ENCODE measurements around the gene UBXN7.
"Not testable (repeated sequence)": the region's sequence is repeated elsewhere in the genome, so short reads cannot be mapped to it uniquely, and the experiment has no call there.

Gene UBXN7

GRCh38 chr3:196348698-196349097, 83.5 kb downstream of the UBXN7 start:
- TF ChIP-seq TSHZ2 (CRISPR knock-in tag; IDR thresholded peaks at IDR 0.05): no peak
- no peak for TF ChIP-seq PATZ1 (CRISPR knock-in tag; IDR thresholded peaks at IDR 0.05; ENCODE audit: borderline replicate concordance)
- TF ChIP-seq ZNF565 (CRISPR knock-in tag; conservative IDR thresholded peaks at IDR 0.05; ENCODE audit: low read depth): no peak
- TF ChIP-seq ZC3H10 (CRISPR knock-in tag; IDR thresholded peaks at IDR 0.05): no peak
- no peak for TF ChIP-seq RARB (CRISPR knock-in tag; IDR thresholded peaks at IDR 0.05)
- TF ChIP-seq ZNF8 (CRISPR knock-in tag; IDR thresholded peaks at IDR 0.05): no peak
- TF ChIP-seq BACH2 (CRISPR knock-in tag; IDR thresholded peaks at IDR 0.05; ENCODE audit: borderline replicate concordance): no peak
- no peak for TF ChIP-seq SNAI2 (CRISPR knock-in tag; IDR thresholded peaks at IDR 0.05)
- no peak for TF ChIP-seq GLIS3 (CRISPR knock-in tag; IDR thresholded peaks at IDR 0.05)
- no peak for TF ChIP-seq TCF4 (CRISPR knock-in tag; IDR thresholded peaks at IDR 0.05; ENCODE audit: borderline replicate concordance)
- no peak for TF ChIP-seq CREB5 (CRISPR knock-in tag; IDR thresholded peaks at IDR 0.05; ENCODE audit: low read depth)
- TF ChIP-seq ZNF70 (CRISPR knock-in tag; IDR thresholded peaks at IDR 0.05): no peak
- no peak for TF ChIP-seq TOX (CRISPR knock-in tag; IDR thresholded peaks at IDR 0.05; ENCODE audit: borderline replicate concordance)
- no peak for TF ChIP-seq POU6F1 (CRISPR knock-in tag; IDR thresholded peaks at IDR 0.05; ENCODE audit: borderline replicate concordance, low read depth)
- no peak for TF ChIP-seq ARNTL (CRISPR knock-in tag; IDR thresholded peaks at IDR 0.05; ENCODE audit: borderline replicate concordance, low read depth)
- TF ChIP-seq PPARA (CRISPR knock-in tag; IDR thresholded peaks at IDR 0.05; ENCODE audit: borderline replicate concordance): no peak
- no peak for TF ChIP-seq ZFP3 (CRISPR knock-in tag; IDR thresholded peaks at IDR 0.05)
- no peak for ATAC-seq

GRCh38 chr3:196344663-196345062, 87.6 kb downstream of the UBXN7 start:
- no peak for ATAC-seq
- TF ChIP-seq SNAI2 (CRISPR knock-in tag; IDR thresholded peaks at IDR 0.05) (no peak), ZFP30 (CRISPR knock-in tag; IDR thresholded peaks at IDR 0.05) (no peak), ZNF8 (CRISPR knock-in tag; IDR thresholded peaks at IDR 0.05) (no peak), GLIS3 (CRISPR knock-in tag; IDR thresholded peaks at IDR 0.05) (no peak), TOX (CRISPR knock-in tag; IDR thresholded peaks at IDR 0.05; ENCODE audit: borderline replicate concordance) (no peak), TCF4 (CRISPR knock-in tag; IDR thresholded peaks at IDR 0.05; ENCODE audit: borderline replicate concordance) (no peak), ZNF565 (CRISPR knock-in tag; conservative IDR thresholded peaks at IDR 0.05; ENCODE audit: low read depth) (no peak), ZFP3 (CRISPR knock-in tag; IDR thresholded peaks at IDR 0.05) (no peak), RARB (CRISPR knock-in tag; IDR thresholded peaks at IDR 0.05) (no peak), ARNTL (CRISPR knock-in tag; IDR thresholded peaks at IDR 0.05; ENCODE audit: borderline replicate concordance, low read depth) (no peak), ISL1 (CRISPR knock-in tag; IDR thresholded peaks at IDR 0.05) (no peak)

GRCh38 chr3:196343917-196344316, 88.3 kb downstream of the UBXN7 start:
- not testable (repeated sequence) for ATAC-seq

GRCh38 chr3:196341137-196341536, 91.1 kb downstream of the UBXN7 start:
- TF ChIP-seq ESRRG (CRISPR knock-in tag; IDR thresholded peaks at IDR 0.05) (no peak), TCF4 (CRISPR knock-in tag; IDR thresholded peaks at IDR 0.05; ENCODE audit: borderline replicate concordance) (no peak), PATZ1 (CRISPR knock-in tag; IDR thresholded peaks at IDR 0.05; ENCODE audit: borderline replicate concordance) (no peak), ARNTL (CRISPR knock-in tag; IDR thresholded peaks at IDR 0.05; ENCODE audit: borderline replicate concordance, low read depth) (no peak), TSHZ2 (CRISPR knock-in tag; IDR thresholded peaks at IDR 0.05) (no peak), TOX (CRISPR knock-in tag; IDR thresholded peaks at IDR 0.05; ENCODE audit: borderline replicate concordance) (no peak), SNAI2 (CRISPR knock-in tag; IDR thresholded peaks at IDR 0.05) (no peak), CREB5 (CRISPR knock-in tag; IDR thresholded peaks at IDR 0.05; ENCODE audit: low read depth) (no peak), ZNF565 (CRISPR knock-in tag; conservative IDR thresholded peaks at IDR 0.05; ENCODE audit: low read depth) (no peak), ISL1 (CRISPR knock-in tag; IDR thresholded peaks at IDR 0.05) (no peak), ZFP30 (CRISPR knock-in tag; IDR thresholded peaks at IDR 0.05) (no peak), BACH2 (CRISPR knock-in tag; IDR thresholded peaks at IDR 0.05; ENCODE audit: borderline replicate concordance) (no peak)

More at GRCh38 chr3:196341137-196341536, 91.1 kb downstream of the UBXN7 start:
- 0 out of 3 replicates have a peak, but pooled peaks have one; percentile 21 for ATAC-seq

Measured in SK-N-SH treated with all-trans-retinoic acid at 6 μM for 48 hours (cell line).